GM23338 (cell line): ENCODE results near the gene STX10.

Experiments used
- CREB1 ChIP-seq: fragments of 250-450 bp; sonication (Bioruptor Pico); IDR thresholded peaks from 2 replicates; pipeline ENCODE4 v1.5.0; 2020; ENCODE audit warnings: low read depth, mild to moderate bottlenecking, moderate library complexity
- CTCF ChIP-seq, 2 experiments: fragments of 200-600 bp in 1 of 2; sonication (generic) in 1 of 2; conservative IDR thresholded peaks; 2 replicates each; pipeline versions ENCODE4 v1.5.1 to v1.6.1; 2016 to 2017; ENCODE audit warnings: antibody characterized with exemption in 2 of 2, low read depth in 2 of 2, mild to moderate bottlenecking in 2 of 2, moderate library complexity in 1 of 2
- EZH2 ChIP-seq: fragments of 200-600 bp; sonication (generic); IDR thresholded peaks from one replicate; pipeline ENCODE4 v1.8.0; 2017; ENCODE audit warnings: antibody characterized with exemption, mild to moderate bottlenecking, low read depth; ENCODE audit not compliant: unreplicated experiment
- POLR2AphosphoS5 ChIP-seq: IDR thresholded peaks from 2 replicates; pipeline ENCODE4 v1.6.1; 2016; ENCODE audit warnings: antibody characterized with exemption, low read depth
- REST ChIP-seq: IDR thresholded peaks from one replicate; pipeline ENCODE4 v1.6.1; 2018; ENCODE audit warnings: antibody characterized with exemption; ENCODE audit not compliant: unreplicated experiment
- ZNF114 ChIP-seq: fragments of 250-450 bp; sonication (Bioruptor Pico); IDR thresholded peaks from 2 replicates; pipeline ENCODE4 v1.5.0; 2020; ENCODE audit warnings: mild to moderate bottlenecking, moderate library complexity

DNA sequence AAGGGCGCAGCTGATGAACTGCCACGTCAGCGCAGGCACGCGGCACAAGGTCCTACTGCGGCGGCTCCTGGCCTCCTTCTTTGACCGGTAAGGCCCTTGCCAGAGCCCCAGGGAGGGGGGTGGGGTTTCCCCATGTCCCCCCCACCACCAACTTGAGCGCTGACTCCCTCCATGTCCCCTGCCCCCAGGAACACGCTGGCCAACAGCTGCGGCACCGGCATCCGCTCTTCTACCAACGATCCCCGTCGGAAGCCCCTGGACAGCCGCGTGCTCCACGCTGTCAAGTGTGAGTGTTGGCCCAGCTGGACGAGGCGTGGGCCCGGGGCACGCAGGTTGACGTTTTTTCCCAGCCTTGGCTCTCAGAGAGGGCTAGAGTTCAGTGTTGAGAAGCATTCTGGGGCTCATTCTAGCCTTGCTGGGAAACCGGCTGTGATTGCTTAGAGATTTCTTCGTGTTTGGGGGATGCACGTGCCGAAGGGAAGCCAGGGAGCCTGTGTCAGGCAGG is 12.8 kb downstream of the STX10 start:
- TF ChIP-seq ZNF114 (CRISPR knock-in tag) (no peak), REST (no peak), EZH2 (no peak), POLR2AphosphoS5 (no peak), CTCF (conservative IDR thresholded peaks at IDR 0.05; ENCODE audit: low read depth in 2 of 2) (no peak), CREB1 (CRISPR knock-in tag) (no peak)
